GM18858 (cell line): ENCODE measurements around the gene DEPDC5.
A peak's percentile ranks its signal among the peaks of the same experiment; 100 is the strongest.
"Not testable (repeated sequence)": the region's sequence is repeated elsewhere in the genome, so short reads cannot be mapped to it uniquely, and the experiment has no call there.

Source experiments
- ATAC-seq: cut with Tn5 transposase; IDR thresholded peaks from one replicate; pipeline ENCODE4 v1.9.1; 2021; ENCODE audit not compliant: unreplicated experiment

The DEPDC5 gene

DNA sequence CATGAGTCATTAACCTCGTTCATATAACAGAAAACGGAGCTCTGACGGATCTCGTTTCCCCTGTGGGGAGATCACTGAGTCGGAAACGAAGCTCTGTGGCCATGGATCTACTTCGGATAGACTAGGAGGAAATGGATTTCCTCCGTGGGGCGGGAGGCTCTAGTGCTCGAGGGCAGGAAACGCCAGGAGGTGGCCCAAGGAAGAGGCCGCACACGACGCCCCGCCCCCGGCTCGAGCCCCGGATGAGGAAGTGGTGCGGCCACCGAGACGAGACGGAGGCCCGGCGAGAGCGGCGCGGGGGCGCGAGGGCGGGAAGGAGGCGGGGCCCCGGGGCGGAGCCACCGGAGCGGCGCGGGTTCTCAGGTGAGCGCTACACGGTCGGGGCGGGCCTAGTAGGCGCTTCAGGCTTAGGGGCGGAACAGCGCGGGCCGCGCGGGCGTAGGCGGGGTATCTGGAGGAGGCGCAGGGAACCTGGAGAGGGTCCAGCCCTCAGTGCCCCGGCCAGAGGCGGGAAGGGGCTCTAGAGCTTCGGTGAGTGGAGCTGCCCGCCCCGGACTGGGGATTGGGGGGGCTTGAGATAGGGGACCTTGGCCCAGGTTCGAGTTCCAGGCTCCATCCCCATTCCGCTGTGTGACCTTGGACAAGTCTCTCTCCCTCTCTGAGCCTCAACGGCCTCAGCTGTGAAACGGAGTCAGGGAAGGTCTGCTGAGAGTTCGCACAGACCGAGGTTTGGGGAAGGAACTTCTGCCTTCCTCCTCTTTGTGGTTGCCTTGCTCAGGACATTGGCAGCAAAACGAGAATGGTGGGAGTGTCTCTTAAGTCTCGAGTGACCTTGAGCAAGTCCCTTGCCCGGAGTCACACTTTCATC, at the start of gene DEPDC5:
DEPDC5 (plus strand) TSS at position 386 of the 868 bp plus-strand sequence. CDS start 903 bp downstream, outside the sequence.
- ATAC-seq: peak; percentile 67

DNA sequence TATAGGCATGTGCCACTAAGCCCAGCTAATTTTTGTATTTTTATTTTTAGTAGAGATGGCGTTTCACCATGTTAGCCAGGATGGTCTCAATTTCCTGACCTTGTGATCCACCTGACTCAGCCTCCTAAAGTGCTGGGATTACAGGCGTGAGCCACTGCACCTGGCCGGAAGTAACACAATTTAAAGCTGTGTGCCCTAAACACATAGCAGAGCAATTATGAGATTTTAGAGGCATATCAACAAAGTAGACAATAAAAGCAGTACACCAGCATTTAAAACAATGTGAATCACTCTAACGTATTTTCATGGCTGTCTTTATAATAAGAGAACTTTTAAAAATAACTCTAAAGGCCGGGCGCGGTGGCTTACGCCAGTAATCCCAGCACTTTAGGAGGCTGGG, 46.3 kb upstream of the DEPDC5 start:
- ATAC-seq: no peak

DNA sequence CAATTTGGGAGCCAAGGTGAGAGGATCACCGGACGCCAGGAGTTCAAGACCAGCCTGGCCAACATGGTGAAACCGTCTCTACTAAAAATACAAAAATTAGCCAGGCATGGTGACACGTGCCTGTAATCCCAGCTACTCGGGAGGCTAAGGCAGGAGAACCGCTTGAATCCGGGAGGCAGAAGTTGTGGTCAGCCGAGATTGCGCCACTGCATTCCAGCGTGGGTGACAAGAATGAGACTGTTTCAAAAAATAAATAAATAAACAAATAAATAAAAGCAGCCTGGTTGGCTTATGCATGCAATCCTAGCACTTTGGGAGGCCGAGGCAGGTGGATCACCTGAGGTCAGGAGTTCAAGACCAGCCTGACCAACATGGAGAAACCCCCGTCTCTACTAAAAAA, 42.6 kb upstream of the DEPDC5 start:
- ATAC-seq: not testable (repeated sequence)

- ATAC-seq: no peak
These were observed 38.6 kb upstream of the DEPDC5 start for GRCh38 chr22:31715147-31715778.

GRCh38 chr22:31719850-31720471, 33.9 kb upstream of the DEPDC5 start:
- no peak for ATAC-seq

- ATAC-seq: no peak
These were observed 30.1 kb upstream of the DEPDC5 start for GRCh38 chr22:31723723-31724122.

DNA sequence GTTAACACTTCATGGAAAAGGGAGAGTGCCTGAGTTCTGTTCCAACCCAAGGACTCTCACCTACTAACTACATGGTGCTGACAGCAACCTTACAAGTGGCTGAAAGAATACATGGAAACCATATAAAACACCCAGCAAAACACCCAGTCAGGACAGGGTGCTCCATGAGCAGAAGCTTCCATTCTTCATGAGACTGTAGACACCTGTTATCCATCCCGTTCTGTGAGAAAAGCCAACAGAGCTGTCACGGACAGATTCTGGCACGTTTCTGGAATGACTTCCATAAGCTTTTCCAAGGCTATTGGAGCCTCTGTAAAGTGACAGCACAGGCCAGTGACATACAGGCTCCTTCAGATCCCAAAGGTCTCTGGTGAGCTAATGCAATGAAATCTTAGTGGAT, 27.1 kb upstream of the DEPDC5 start:
- no peak for ATAC-seq

DNA sequence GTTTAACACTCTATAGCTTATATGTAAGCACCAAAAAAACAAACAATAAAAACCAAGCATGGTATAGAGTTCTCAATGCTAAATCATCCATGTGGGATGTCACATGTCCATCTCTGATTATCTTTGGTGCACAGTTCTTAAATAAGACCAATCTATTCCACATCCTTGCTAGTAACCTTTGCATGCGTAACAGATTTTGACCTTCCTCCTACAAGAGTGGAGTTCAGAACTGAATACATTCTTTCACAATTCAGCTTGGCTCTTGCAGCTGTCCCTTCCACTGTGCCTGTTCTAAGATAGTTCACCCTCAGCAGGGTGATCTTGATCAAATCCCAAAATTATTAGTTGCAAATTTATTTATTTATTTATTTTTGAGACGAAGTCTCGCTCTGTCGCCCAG, 25.0 kb upstream of the DEPDC5 start:
- ATAC-seq: no peak

DNA sequence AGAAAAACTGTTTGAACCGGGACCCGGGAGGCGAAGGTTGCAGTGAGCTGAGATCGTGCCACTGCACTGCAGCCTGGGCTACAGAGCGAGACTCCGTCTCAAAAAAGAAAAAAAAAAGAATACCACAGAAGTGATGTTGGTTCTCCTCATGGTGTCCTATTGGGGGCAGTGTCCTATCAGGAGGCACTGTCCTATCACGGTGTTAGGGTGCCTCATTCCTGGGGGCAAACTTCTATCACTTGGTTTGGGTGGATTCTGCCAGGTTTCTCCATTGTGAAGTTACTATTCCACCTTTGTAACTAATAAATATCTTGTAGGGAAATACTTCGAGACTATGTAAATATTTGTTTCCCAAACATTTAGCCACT, 23.5 kb upstream of the DEPDC5 start:
- no peak for ATAC-seq

- ATAC-seq: no peak
These were observed 21.6 kb upstream of the DEPDC5 start for GRCh38 chr22:31732089-31732829.

DNA sequence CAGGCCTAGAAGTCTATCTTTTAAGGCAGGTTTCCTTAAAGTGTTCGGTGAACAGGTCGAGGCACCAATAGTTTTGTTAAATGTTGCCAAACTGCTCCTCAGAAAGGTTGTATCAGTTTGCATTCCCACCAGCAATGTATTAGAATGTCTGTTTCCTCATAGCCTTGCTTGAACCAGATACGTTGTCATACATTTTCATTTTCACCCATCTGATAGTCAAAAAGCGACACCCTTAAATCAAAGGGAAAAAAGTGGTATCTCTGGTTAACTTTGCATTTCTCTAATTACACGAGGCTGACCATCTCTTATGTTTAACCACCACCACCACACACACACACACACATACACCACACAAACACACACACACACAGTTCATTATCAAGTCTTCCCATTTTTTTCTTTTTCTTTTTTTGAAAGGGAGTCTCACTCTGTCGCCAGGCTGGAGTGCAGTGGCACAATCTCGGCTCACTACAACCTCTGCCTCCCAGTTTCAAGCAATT, 20.2 kb upstream of the DEPDC5 start:
- no peak for ATAC-seq

GRCh38 chr22:31734512-31734911, 19.3 kb upstream of the DEPDC5 start:
- no peak for ATAC-seq

- no peak for ATAC-seq
These were observed 17.4 kb upstream of the DEPDC5 start for GRCh38 chr22:31736458-31736857.

DNA sequence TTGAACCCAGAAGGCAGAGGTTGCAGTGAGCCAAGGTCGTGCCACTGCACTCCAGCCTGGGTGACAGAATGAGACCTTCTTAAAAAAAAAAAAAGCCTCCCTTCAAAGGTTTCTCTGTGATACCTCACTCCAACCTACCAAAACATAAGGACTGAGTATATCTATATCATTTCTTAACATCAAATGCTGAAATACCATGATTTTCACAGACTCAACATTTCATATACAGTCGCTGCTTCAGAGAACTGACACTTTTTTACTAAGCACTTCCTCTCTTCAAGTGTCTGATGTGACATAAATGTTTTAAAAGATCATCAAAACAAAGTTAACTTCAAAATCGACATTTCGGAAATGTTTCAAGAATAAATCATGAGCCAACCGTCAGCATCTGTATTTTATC, 15.9 kb upstream of the DEPDC5 start:
- no peak for ATAC-seq

DNA sequence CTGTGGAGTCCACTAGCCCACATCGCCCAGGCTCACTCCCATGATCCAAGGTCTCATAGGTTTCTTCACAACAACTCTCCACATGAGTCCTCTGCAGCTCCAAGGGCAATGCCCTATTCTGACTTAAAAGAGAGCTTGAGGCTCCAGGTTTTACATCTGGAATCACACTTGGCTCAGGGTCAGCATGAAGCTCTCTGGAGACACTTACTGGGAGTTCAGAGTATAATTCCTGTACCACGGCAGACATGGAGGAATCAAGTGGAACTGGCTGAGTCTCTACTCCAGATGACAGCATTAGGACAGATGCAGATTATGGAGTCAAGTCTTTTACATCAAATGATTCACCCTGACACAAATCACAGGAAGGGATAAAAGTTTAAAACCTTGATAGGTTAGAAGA, 15.3 kb upstream of the DEPDC5 start:
- ATAC-seq: no peak

DNA sequence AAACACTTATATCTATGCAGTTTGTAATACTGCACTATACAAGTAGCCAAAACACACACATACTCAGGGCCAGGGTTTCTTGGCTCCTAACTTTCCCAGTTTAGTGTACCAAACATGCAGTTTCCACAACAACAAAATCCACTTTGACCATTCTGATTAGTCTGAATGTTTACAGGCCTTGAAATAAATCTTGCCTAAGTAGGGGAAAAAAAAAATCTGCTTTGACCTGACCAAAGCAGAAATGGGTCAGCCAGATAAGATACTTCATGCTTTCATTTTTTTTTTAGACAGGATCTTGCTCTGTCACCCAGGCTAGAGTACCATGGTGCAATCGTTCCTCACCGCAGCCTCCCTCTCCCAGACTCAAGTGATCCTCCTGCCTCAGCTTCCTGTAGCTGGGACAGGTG, 14.0 kb upstream of the DEPDC5 start:
- ATAC-seq: no peak

- not testable (repeated sequence) for ATAC-seq
These were observed 13.5 kb upstream of the DEPDC5 start for GRCh38 chr22:31740314-31740713.

GRCh38 chr22:31742115-31742514, 11.7 kb upstream of the DEPDC5 start:
- ATAC-seq: no peak

DNA sequence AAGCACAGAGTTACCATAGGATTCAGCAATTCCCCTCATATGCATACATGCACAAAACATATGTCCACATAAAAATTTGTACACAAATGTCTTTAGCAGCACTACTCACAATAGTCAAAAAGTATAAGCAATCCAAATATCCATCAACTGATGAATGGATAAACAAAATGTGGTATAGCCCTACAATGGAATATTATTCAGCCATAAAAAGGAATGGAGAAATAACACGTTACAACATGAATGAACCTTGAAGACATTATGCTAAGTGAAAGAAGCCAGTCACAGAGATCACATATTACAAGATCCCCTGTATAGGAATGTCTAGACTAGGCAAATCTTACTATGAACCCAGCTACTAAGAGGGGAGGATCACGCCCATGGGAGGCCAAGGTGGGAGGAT, 11.1 kb upstream of the DEPDC5 start:
- no peak for ATAC-seq

DNA sequence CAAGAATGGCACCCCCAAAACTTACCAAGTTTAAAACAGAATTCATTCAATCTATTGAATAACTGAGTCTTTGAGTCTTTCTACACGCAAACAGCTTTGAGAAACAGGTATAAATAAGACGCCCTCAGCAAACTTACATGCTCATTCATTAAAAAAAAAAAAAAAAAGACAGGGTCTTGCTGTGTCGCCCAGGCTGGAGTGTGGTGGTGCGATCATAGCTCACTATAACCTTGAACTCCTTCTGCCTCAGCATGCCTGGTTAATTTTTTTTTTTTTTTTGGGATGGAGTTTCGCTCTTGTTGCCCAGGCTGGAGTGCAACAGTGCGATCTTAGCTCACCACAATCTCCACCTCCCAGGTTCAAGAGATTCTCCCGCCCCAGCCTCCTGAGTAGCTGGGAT, 9.9 kb upstream of the DEPDC5 start:
- no peak for ATAC-seq

DNA sequence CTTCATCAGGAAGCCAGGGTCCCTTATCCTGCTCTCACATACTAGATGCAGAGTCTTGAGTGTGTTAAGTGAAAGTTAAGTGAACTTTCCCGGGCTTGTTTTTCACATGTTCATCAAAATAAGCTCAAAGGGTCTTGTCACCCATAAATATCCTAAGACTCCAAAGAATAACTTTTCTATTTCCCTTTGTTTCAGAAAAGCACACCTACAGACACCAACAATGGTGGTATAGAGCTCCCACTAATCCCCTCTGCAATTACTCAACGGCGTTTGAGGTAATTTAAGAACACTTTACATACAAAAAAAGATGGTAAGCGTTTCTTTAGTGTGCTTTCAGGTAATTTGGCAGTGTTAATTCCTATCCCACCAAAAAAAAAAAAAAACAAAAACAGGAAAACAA, 6.4 kb upstream of the DEPDC5 start:
- no peak for ATAC-seq
